Superior temporal gyrus (tissue), 1 donor: ENCODE measurements around the gene PCDH9.
A peak's percentile ranks its signal among the peaks of the same experiment; 100 is the strongest.

Source experiments
- DNase-seq: peaks from one replicate; pipeline ENCODE4 v3.0.0-alpha.2; 2016; ENCODE audit errors: extremely low spot score

PCDH9 gene

DNA sequence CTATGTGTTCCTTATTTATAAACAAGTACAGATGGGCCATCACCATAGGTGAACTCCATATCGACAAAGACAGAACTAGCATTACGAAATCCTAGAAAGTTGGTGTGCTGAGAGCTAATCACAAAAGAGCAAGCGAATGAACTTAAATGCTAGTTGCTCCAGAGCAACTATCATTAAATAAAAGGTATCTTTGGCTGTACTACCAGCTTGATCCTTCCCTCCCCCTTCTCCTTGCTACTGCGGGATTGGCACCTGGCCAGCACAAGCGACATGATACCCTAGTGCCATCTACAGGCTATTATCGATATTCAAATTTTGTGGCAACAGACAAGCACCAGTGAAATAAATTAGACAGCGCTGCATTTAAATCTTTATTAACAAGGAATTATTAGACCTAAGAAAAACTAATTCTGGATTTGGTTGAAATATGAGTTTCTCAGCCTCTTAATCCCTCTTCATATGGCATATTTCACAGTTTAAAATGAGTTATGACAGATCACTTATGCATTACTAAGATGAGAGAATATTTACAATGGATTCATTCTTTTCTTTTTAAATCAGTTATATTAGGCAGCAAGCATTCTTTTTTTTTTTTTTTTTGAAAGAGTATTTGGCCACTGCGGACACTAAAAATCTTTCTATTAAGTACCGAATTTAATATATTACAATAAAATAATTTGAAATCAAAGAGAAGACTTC, 5.8 kb downstream of the PCDH9 start:
- DNase-seq, result peak; percentile 96

DNA sequence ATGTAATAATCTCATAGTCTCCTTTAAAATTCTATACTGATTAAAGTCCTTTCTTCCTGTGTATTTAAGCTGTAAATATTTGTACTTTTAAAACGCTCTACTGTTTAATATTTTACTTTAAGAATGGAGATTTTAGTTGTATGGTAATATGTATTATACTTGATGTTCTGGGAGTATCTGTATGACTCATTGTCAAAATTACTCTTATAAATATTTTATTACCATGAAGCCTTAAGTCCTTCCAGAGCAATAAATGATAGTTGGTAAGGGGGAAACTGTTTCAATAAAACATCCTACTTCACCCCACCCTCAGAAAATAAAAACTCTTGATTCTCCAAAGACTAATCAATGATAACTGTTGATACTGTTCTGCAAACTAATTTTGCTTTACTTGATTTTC, 6.4 kb downstream of the PCDH9 start:
- no peak for DNase-seq

DNA sequence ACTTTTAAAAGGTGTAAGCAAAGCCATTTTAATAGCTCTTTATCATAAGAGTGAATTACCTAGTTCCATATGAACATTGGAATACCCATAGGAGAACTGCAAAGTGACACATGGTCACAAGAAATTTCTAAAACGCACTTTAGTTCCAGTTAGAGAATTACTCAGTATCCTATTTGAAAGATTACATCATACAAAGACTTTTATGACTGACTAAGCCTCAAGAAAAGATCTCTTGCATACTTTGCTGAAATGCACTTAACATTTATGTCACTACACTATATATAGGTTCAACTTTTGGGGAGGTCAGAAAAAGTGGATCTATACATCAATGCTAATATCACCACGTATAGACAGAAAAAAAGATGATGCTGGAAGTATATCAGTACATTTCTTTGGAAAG, 7.1 kb downstream of the PCDH9 start:
- peak; percentile 75 for DNase-seq

DNA sequence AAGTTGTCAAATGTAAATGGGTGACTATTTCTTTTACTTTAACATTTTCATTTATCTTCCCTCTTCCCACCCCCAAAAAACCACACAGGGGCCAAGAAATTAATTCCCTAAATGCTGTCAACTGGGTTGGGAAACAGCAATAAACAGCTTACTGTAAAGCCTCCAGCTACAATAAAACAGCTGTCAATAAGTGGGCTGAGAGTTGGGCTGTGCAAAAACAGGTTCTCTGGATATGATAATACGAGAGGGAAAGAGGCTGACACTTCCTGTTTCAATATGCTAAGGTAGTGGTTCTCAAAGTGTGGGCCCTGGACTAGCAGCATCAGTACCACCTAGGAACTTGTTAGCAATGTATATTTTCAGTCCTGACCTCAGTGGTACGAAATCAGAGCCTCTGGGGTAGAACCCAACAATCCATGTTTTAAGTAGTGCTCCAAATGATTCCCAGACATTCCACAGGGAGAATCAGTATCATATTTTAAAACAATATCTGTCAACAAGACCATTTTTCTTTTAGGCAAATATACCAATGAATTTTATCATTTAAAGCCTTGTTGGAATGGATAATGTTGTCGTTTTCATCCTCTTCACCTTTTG, 8.4 kb downstream of the PCDH9 start:
- DNase-seq, result no peak

DNA sequence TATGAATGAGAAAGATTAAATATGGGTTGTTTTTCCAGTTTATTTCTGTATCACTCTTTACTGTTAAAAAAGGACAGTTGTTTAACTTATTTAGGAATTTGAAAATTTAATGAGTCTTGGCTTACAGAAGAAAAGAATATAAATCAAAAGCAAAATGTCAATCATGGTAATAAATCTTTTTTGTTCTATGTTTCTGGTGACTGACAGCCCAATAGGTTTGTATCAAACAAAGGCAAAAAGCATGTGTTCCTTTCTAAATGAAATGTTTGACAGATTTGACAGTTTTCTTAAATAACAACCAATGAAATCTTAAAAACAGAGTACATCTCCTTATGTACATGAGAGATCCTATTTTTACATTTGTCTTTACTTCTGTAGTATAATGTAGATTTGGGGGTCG, 11.0 kb downstream of the PCDH9 start:
- no peak for DNase-seq

DNA sequence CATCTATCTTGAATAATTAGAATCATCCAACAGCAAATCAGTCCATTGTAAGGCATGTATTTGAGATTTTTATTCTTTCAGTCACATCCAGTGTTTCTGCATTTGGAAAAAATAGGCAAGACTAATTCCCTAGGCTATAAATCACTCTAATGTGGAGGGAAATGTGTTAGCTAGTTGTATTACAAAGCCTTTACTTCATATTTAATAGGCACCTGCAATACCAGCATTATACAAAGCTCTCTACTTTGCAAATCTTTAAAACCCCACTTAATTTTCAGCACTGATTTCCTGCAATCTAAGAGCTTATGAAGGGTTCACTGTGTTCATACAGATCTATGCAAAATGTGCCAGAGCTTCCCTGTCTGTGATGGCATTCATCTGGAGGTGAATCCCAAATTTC, 12.3 kb downstream of the PCDH9 start:
- no peak for DNase-seq

DNA sequence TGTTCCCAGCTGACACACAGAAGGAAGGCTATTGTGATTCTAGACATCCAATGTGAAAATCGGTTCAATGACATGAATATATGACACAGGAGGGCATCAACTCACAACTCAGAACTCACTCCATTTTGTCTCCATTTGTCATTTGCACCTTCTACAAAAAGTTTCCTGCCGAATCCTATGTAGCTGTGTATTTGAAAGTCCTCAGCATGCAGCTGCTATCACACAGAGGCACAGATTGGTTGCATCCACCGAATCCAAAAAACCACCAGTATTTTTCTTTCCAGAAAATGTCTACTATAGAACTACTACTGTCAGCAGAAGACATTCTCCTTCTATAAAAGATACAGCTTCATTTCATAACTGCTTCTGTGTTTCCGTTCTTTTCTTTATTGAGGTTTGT, 13.3 kb downstream of the PCDH9 start:
- no peak for DNase-seq

DNA sequence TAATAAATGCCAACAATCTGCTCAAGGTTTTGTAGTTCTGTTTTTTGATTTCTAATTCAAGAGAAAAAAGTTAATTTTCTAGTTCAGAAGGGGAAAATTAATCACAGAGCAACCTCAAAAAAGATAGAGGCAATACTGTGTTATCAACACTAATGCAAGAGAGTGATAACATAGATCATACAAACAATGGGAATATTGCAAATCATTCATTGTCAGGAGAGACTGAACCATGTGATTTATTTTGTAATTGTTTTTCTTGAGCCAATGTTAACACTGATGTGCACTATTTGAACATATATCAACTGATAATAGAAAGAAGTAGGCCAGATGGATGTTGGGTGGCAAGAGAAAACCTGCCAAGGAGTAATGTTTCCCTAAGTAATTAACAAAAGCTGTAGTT, 19.9 kb downstream of the PCDH9 start:
- DNase-seq, result no peak

DNA sequence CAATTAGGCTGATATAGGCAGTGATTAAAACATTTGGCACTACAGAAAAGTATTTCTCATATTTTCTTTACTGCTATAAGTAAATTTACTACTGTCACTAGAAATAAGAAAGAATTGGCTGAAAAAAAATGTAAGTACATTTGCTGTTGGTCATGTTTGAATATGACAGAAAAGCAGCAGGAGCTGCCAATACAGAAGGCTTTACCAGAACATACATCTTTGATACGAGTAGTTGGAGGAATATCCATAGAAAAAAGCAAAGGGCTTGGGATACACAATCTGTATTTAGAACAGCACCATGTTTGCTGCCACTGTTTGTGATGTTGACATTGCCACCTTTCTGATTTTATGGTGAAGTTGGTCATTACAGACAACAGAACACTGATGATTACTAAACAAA, 21.6 kb downstream of the PCDH9 start:
- DNase-seq, result no peak

DNA sequence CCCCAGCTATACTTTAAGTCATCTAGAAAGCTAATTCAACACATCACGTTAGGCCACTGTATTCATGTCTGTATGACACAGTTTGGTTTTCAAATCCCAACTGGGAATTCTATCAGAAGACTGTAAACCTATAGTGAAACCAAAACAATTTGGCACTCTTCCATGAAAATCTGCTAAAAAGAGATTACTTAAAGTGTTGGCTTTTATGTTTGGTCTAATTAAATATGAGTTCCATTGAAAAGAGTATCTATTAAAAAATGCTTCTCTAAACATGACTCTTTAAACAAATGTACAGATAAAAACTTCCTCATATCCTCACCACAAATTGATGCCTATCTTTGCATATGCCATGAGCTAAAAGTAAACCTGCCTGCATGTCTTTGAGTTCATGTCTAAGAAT, 25.4 kb downstream of the PCDH9 start:
- no peak for DNase-seq

DNA sequence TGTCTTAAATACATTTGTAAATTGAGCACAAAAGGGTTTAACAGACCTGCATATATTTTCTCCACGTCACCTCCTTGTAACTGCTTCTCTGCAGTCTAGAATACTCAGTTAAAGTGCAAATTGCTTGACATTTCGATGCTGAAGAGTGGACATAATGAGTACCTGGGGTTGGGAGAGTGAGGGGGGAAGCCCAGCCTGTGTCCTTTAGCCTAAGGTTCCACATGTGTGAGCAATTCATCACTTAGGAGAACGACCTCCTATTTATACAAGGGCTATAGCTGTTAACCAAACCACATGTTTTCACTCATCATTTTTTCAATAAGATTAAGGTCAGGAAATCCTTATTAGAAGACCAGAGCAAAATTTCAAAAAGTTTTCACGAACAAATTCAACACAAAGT, 29.5 kb downstream of the PCDH9 start:
- no peak for DNase-seq

DNA sequence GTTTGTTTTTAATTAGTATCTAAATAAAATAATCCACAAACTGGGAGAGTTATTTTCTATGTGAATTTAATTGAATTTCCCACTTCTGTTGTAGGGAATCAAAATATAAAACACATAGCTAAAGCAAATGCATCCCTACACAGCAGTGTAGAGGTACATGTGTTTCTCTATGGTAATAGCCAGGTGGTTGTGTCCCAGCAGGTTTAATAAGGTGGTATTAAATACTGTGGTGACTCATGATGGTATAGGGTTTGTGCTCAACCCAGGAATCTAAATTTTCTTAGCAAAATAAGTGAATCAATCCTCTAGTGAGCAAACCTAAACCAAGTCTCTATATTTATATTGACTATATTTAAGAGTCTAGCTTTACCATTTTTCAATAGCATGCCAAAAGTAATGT, 30.0 kb downstream of the PCDH9 start:
- DNase-seq, result no peak

DNA sequence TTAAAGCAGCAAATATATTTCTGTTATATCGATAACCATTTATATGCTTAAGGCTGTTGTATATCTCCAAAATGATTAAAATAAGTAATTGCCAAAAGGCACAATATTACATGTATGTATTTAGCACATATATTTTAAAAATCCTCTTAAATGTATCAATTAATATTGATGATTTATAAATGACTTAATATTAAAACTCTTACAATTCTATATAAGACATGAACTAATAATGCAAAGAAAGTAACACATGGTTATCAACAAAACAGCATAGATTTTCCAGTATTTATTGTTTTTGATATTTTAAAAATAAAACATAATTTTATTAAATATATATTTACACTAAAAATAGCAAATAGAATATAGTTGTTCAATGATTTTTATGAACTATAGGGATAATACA, 32.4 kb downstream of the PCDH9 start:
- no peak for DNase-seq

DNA sequence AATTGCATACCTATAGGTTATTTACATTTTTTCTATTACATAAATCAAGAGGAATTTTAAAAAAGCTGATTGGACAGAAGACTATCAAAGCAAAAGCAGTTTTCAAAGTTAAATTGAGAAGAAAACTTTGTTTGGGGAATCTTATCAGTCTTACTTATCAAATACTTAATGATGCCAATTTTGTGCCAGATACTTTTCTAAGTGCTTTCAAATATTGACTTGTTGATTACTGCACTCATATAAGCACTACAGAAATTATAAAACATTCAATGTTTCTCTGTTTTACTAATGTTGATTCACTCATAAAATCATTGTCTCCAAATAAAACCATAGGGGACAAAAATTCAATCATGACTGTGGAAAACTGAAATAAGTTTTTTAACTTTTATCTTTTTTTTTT, 36.2 kb downstream of the PCDH9 start:
- no peak for DNase-seq

DNA sequence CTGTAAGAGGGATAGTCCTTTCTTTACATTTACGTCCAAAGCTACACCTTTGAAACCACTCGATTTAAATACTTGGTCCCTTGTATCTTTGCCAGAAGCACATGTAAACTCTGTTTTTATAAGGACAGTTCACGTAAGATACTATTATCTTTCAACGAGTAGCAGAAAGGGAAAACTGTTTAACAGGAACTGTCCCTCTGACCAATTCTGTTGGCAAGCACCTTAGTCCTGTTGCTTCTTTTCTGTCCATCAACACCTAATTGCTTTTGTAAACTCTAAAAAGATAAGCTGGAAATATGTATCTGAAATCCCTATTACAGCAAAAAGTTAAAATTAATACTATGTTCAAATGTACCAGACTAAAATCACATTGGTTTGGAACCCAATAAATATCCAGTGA, 37.4 kb downstream of the PCDH9 start:
- DNase-seq, result no peak

DNA sequence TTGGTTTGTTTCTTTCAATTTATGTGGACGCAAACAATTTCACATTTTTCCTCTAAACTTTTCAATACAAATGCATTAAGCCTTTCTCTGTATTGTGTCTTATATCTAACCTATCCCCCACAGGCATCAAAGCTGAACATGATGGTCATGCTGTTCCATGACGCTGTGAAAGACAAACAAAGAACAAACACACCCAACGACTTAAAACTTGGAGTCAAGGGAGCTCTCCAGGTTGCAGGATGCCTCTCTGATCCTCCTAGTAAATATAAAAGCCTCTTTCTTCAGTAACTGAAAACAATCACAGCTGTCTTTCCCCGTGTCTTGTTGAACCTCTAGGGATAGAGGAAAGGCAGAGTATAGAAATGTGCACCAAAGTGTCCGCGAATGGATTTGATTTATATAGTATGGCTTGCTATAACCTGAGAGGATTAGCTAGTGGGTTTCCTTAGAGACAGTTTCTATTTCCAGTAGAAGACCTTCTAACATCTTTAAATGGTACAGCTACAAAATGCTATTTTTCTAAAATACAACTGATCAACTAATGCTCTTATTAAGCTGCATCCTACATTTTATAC, 43.1 kb downstream of the PCDH9 start:
- no peak for DNase-seq

DNA sequence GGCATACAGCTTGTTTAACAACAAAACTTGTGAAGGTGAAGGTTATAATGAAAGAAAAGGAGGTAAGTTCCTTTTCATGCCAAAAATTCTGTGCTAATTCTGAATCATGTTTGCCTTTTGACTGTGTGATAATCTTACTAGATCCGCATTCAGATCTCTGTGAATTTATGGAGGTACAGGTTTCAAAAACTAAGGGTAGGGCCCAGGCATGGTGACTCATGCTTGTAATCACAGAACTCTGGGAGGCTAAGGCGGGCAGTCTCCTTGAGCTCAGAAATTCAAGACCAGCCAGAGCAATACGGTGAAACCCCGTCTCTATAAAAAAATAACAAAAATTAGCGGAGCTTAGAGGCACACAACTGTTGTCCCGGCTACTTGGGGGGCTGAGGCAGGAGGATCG, 45.9 kb downstream of the PCDH9 start:
- DNase-seq, result no peak

DNA sequence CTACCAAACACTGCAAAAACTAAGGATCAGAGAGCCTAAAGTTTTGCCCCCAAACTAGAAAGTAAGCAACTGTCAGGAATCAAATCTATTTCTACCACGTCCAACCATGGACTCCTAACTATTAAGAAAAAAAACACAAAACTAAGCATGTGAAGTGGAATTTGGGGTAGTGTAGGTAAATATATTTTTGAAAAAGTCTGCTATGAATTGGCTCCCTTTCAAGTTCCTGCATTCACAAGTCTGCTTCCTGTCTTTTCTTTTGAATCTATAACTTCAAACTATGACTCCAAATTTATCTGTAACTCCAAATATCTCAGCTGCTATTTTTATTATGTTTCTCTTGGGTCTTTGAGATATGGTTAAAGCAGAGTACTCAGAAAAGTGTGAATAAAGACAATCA, 47.0 kb downstream of the PCDH9 start:
- DNase-seq, result no peak

DNA sequence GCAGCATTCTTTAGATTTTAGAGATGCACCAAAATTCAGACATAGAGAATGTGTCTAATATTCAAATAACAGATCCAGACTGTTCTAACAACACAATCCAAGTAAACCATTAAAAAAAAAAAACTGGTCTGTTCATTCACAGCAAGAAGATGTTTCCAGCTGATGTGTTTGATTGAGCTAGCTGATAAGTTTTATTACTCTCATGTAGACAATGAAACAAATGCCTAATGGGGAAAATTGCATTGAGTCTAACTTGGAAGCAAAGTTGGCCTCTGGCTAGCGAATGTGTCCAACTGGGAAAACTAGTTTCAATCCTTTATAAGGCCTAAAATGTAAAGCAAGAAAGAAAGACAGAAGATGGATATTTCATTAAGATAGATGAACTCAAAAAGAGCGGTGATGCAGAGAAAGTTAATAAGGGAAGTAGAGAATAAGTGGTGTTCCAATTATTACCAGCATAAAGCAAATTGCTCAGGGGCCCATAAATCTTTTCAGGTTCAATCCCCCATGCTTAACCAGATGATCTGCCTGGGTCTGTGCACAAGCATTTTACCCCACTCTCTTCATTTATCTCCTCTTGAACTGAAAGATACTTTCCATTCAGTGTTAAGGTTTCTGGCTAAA, 54.2 kb downstream of the PCDH9 start:
- no peak for DNase-seq

DNA sequence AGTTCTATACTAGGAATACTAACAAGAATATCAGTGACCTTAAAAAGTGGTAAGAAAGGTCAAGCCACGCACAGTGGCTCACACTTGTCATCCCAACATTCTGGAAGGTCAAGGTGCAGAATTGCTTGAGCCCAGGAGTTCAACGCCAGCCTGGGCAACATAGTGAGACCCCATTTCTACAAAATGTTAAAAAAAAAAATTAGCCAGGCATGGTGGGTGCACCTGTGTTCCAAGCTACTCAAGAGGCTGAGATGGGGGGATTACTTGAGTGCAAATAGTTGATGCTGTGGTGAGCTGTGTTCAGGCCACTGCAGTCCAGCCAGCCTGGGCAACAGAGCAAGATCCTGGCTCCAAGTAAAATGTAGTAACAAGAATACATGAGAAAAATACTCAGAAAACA, 61.8 kb downstream of the PCDH9 start:
- no peak for DNase-seq

DNA sequence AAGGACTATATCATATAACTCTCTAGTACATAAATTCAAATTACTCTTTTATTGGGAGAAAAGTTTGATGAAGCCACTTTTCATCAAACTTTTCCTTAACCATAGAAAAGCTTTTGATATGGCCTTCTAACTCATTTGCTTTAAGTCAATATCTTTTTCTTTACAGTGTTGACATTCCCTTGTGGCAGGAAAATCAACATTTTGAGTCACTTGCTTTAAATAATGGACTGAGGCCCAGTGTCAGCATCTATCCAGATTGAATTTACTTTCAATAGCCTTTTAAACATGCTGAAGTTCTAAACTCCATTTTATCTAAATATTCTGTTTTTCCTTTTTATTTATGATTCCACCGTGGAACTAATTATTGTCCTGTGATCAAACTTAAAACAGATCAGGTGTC, 62.7 kb downstream of the PCDH9 start:
- no peak for DNase-seq

DNA sequence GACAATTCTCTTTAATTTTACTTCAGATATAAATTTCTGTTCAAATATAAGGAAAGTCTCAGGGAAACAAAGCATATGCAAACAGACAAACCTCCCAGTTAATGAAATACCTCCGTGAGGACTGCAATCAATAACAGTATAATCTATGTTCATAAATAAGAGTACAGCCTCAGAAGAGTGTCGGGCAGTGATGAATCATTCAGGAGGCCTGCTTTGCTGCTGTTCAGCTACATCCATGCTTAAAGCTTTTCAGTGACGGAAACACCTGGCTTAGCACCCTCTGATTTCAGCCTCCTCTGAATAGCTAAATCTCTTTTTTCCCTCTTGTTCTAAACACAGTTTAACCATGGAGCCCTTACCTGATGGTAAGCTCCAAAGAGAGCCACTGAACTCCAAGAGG, 69.0 kb downstream of the PCDH9 start:
- no peak for DNase-seq

DNA sequence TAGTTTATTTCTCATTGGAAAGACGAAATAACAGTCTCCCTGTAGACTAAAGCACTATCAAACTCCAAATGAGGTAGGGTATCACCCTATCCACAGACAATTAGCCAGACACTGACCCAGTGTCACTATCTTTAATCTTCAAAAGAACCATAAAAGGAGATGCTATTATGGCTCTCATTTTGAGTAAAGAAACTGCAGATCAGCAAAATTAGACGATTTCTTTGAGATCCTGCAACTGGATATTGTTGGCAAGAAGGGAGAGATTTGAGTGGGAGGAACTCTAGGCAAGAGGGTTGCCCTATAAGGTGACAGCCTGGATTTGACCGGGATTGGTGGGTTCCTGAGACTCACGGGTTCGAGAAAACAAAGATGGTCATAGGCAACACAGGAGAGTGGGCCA, 71.2 kb downstream of the PCDH9 start:
- no peak for DNase-seq
